Progenitor cell of endocrine pancreas (in vitro differentiated cells): ENCODE data around the gene TMEM170A. TPM values are rescaled to one million over a fixed set of nuclear protein-coding genes. Genes with fewer than 3 reads are reported as not detected.
"Not testable (repeated sequence)": the region's sequence is repeated elsewhere in the genome, so short reads cannot be mapped to it uniquely, and the experiment has no call there.

Source experiments
- DNase-seq: peaks from one replicate; pipeline ENCODE4 v3.0.0; 2021; ENCODE audit warnings: low spot score; ENCODE audit not compliant: unreplicated experiment
- H3K27ac Mint-ChIP-seq: 2 replicates; pipeline ENCODE4 v1.8.0; 2021; ENCODE audit warnings: mild to moderate bottlenecking, moderate library complexity, mixed read lengths
- H3K27me3 Mint-ChIP-seq: 2 replicates; pipeline ENCODE4 v1.8.0; 2021; ENCODE audit warnings: mixed read lengths
- H3K36me3 Mint-ChIP-seq: 2 replicates; pipeline ENCODE4 v1.8.0; 2022; ENCODE audit warnings: mixed read lengths; ENCODE audit not compliant: insufficient read depth
- H3K4me1 Mint-ChIP-seq: 2 replicates; pipeline ENCODE4 v1.8.0; 2021; ENCODE audit warnings: low read depth, mixed read lengths
- H3K4me3 Mint-ChIP-seq: 2 replicates; pipeline ENCODE4 v1.8.0; 2021; ENCODE audit warnings: low read depth, mild to moderate bottlenecking, moderate library complexity, mixed read lengths
- H3K9me3 Mint-ChIP-seq: 2 replicates; pipeline ENCODE4 v1.8.0; 2021; ENCODE audit warnings: low read depth, mixed read lengths
- CTCF ChIP-seq: fragments of 200-600 bp; sonication (generic); IDR thresholded peaks from one replicate; pipeline ENCODE4 v1.5.0; 2021; ENCODE audit warnings: antibody characterized with exemption, mild to moderate bottlenecking; ENCODE audit not compliant: unreplicated experiment
- long read RNA-seq: library from polyadenylated mRNA; unstranded; transcript quantifications from one replicate; pipeline ENCODE4 v2.0.0, GENCODE V29; 2020
- total RNA-seq: library from RNA; stranded (reverse); gene quantifications from 2 replicates; pipeline ENCODE4 v1.2.1, GENCODE V29; 2021

Gene TMEM170A, protein sequence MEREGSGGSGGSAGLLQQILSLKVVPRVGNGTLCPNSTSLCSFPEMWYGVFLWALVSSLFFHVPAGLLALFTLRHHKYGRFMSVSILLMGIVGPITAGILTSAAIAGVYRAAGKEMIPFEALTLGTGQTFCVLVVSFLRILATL
- 57.4 and 61.6 TPM in 2 replicates for total RNA-seq
- long read RNA-seq, full-length matches to known transcripts, result 19 of 33 reads
- long read RNA-seq, partial matches to known transcripts, result 0 of 33 reads
- long read RNA-seq, other reads (novel, unspliced or antisense), result 14 of 33 reads

GRCh38 chr16:75464122-75464918 is at the start of gene TMEM170A:
TMEM170A (minus strand) TSS chr16:75464689; CDS start chr16:75464600, 89 bp downstream.
- peak within 1 kb of the TSS; percentile 98 for H3K27ac Mint-ChIP-seq
- H3K27me3 Mint-ChIP-seq, result no peaks in the 10 kb centered on the region
- H3K4me3 Mint-ChIP-seq, result peak within 1 kb of the TSS; percentile 99
- peak; percentile 100 for TF ChIP-seq CTCF
- peak; percentile 100 for DNase-seq
- no peaks in the 10 kb centered on the region for H3K9me3 Mint-ChIP-seq
- peaks cover 30% of the 10 kb centered on the region for H3K4me1 Mint-ChIP-seq
- H3K36me3 Mint-ChIP-seq, result peaks cover 4% of the 10 kb centered on the region

DNA sequence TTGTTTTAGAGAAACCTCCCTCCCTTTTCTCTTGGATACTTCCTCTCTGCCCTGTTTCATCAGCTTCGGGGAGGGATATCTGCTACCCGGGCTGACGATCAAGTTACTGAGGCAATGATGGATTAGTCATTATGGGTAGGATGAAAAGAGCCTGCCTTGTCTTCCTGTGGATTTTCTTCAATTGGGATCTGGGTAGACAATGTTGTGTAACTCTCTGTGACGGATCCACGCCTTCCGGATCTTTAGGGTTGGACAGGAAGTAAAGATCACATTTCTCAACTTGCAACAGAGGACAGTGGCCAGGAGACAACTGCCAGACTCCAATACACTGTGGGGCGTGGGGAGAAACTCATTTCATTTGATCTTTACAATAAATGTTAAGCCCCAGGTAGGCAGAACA is 42.1 kb upstream of the TMEM170A start:
- H3K9me3 Mint-ChIP-seq, result peaks cover 3% of the 10 kb centered on the region
- no peaks in the 10 kb centered on the region for H3K36me3 Mint-ChIP-seq
- H3K27me3 Mint-ChIP-seq, result peaks cover 8% of the 10 kb centered on the region
- TF ChIP-seq CTCF, result no peak
- no peak overlapping the region for H3K27ac Mint-ChIP-seq
- DNase-seq, result no peak
- no peak overlapping the region for H3K4me3 Mint-ChIP-seq
- H3K4me1 Mint-ChIP-seq, result peaks cover 3% of the 10 kb centered on the region

- TF ChIP-seq CTCF, result no peak
- peaks cover 8% of the 10 kb centered on the region for H3K27me3 Mint-ChIP-seq
- H3K9me3 Mint-ChIP-seq, result peaks cover 3% of the 10 kb centered on the region
- no peak for DNase-seq
- peaks cover 3% of the 10 kb centered on the region for H3K4me1 Mint-ChIP-seq
- no peaks in the 10 kb centered on the region for H3K36me3 Mint-ChIP-seq
- no peak overlapping the region for H3K4me3 Mint-ChIP-seq
- no peak overlapping the region for H3K27ac Mint-ChIP-seq
Measured at GRCh38 chr16:75506107-75506506, 41.6 kb upstream of the TMEM170A start.

DNA sequence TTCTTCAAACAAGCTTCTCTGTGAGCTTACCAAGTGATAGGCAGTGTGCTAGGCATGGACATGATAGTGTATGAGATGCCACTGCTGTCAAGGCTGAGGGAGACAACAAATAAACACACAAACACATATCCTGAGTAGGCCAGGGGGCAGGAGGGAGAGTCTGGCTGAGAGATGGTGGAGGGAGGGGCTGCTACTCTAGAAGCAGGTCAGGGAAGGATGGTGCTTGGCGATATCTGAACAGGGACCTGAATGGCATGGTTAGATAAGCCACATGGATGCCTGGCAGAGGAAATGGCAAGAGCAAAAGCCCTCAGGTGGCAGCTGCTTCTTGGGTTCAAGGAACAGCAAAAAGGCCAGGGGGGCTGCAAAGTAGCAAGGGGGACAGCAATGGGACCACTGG is 39.3 kb upstream of the TMEM170A start:
- H3K4me1 Mint-ChIP-seq, result peaks cover 3% of the 10 kb centered on the region
- no peak for TF ChIP-seq CTCF
- H3K27ac Mint-ChIP-seq, result no peak overlapping the region
- DNase-seq, result no peak
- no peaks in the 10 kb centered on the region for H3K36me3 Mint-ChIP-seq
- peaks cover 3% of the 10 kb centered on the region for H3K9me3 Mint-ChIP-seq
- H3K27me3 Mint-ChIP-seq, result peaks cover 8% of the 10 kb centered on the region
- no peak overlapping the region for H3K4me3 Mint-ChIP-seq

GRCh38 chr16:75502916-75503605 is 38.6 kb upstream of the TMEM170A start:
- TF ChIP-seq CTCF, result no peak
- Mint-ChIP-seq H3K4me3 (no peak overlapping the region), H3K36me3 (no peaks in the 10 kb centered on the region), H3K4me1 (peaks cover 2% of the 10 kb centered on the region), H3K27ac (no peak overlapping the region), H3K27me3 (peaks cover 4% of the 10 kb centered on the region), H3K9me3 (peaks cover 3% of the 10 kb centered on the region)
- no peak for DNase-seq

GRCh38 chr16:75501820-75502219 is 37.3 kb upstream of the TMEM170A start:
- not testable (repeated sequence) for H3K27me3 Mint-ChIP-seq, H3K4me3 Mint-ChIP-seq, H3K9me3 Mint-ChIP-seq, H3K27ac Mint-ChIP-seq, H3K4me1 Mint-ChIP-seq, DNase-seq, H3K36me3 Mint-ChIP-seq
